Measurements from ENCODE around the gene SYNPO2. TPM values are rescaled to one million over a fixed set of nuclear protein-coding genes. Genes with fewer than 3 reads are reported as not detected.

Gene SYNPO2
- total RNA-seq, 1 experiment from 2014 or later = 0.28 TPM

DNA sequence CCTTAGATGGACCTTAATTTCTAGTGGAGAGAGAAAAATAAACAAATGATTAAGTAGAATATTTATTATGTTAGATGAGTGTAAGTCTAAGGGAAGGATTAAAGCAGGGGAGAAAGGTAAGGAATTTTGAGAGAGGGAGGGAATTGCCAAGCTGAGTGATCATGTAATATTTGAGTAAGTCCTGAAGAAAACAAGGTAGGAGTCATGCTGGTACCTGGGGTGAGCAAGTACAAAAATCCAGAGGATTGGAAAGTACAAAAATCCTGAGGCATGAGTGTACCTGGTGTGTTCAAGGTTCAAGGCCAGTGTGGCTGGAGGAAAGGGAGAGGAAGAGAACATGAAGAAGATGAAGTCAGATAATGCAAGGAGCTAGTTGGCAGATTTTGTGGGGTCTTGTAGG lies 159.8 kb downstream of the SYNPO2 start:
- in situ Hi-C loops (cut with HindIII; ENCODE audit: low pct_unique_long_range_greater_than_20kb, low sequenced_read_pairs) = no loop called here
- POLR2A ChIA-PET = no interaction called here
- intact Hi-C loops (cut with micrococcal nuclease; ENCODE audit: unreplicated experiment) = no loop called here
- ATAC-seq (no peak), DNase-seq (ENCODE audit: low read depth, low spot score) (no peak)
- CTCF ChIA-PET = no interaction called here
- Histone ChIP-seq H3K4me3 (ENCODE audit: low read depth in 2 of 2, low read length in 2 of 2) (no peak overlapping the region), H3K27me3 (ENCODE audit: control insufficient read depth, insufficient read depth, low read length) (no peaks in the 10 kb centered on the region), H3K27ac (ENCODE audit: low read length) (no peak overlapping the region), H3K9me3 (ENCODE audit: control insufficient read depth, insufficient read depth, low read depth, low read length) (no peaks in the 10 kb centered on the region), H3K4me1 (ENCODE audit: control insufficient read depth, insufficient read depth, low read length) (no peaks in the 10 kb centered on the region), H3K36me3 (ENCODE audit: control insufficient read depth, insufficient read depth, low read length) (no peaks in the 10 kb centered on the region)
- BruUV-seq (replicated peaks) = no TSS peak
- TF ChIP-seq, protein P1, sequence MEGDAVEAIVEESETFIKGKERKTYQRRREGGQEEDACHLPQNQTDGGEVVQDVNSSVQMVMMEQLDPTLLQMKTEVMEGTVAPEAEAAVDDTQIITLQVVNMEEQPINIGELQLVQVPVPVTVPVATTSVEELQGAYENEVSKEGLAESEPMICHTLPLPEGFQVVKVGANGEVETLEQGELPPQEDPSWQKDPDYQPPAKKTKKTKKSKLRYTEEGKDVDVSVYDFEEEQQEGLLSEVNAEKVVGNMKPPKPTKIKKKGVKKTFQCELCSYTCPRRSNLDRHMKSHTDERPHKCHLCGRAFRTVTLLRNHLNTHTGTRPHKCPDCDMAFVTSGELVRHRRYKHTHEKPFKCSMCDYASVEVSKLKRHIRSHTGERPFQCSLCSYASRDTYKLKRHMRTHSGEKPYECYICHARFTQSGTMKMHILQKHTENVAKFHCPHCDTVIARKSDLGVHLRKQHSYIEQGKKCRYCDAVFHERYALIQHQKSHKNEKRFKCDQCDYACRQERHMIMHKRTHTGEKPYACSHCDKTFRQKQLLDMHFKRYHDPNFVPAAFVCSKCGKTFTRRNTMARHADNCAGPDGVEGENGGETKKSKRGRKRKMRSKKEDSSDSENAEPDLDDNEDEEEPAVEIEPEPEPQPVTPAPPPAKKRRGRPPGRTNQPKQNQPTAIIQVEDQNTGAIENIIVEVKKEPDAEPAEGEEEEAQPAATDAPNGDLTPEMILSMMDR (IDR thresholded peaks at IDR 0.05) = no peak
- no peak for TF ChIP-seq TCF7L2 (IDR thresholded peaks at IDR 0.05; ENCODE audit: low read depth, low read length)
- TF ChIP-seq, protein P2, sequence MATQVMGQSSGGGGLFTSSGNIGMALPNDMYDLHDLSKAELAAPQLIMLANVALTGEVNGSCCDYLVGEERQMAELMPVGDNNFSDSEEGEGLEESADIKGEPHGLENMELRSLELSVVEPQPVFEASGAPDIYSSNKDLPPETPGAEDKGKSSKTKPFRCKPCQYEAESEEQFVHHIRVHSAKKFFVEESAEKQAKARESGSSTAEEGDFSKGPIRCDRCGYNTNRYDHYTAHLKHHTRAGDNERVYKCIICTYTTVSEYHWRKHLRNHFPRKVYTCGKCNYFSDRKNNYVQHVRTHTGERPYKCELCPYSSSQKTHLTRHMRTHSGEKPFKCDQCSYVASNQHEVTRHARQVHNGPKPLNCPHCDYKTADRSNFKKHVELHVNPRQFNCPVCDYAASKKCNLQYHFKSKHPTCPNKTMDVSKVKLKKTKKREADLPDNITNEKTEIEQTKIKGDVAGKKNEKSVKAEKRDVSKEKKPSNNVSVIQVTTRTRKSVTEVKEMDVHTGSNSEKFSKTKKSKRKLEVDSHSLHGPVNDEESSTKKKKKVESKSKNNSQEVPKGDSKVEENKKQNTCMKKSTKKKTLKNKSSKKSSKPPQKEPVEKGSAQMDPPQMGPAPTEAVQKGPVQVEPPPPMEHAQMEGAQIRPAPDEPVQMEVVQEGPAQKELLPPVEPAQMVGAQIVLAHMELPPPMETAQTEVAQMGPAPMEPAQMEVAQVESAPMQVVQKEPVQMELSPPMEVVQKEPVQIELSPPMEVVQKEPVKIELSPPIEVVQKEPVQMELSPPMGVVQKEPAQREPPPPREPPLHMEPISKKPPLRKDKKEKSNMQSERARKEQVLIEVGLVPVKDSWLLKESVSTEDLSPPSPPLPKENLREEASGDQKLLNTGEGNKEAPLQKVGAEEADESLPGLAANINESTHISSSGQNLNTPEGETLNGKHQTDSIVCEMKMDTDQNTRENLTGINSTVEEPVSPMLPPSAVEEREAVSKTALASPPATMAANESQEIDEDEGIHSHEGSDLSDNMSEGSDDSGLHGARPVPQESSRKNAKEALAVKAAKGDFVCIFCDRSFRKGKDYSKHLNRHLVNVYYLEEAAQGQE (IDR thresholded peaks at IDR 0.05; ENCODE audit: insufficient read depth in 1 of 2, low read depth in 2 of 2, low read length in 1 of 2) = no peak
- no peak for TF ChIP-seq POLR2AphosphoS5 (IDR thresholded peaks at IDR 0.05; ENCODE audit: low read depth, low read length)
- TF ChIP-seq SIN3A (IDR thresholded peaks at IDR 0.05; ENCODE audit: borderline replicate concordance, insufficient read depth, low read depth, low read length) = no peak

DNA sequence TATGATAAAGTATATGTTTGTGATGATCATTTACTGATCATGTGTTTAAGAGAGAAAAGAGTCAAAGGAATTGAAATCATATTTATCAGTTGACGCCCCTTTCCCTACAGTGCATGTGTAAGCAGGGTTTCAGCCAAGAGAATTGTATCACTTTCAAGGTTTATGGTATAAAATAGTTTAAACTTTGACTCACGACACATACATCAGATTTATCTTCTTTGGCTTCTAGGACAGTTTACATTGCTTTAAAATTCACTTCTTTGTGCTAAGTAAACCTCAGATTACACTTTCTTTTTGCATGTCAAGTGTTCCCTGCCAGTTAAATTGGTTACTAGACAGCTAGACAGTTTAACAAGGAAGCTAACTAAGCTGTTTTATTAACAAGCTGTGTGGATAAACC lies 160.7 kb downstream of the SYNPO2 start:
- TF ChIP-seq, protein P1 (IDR thresholded peaks at IDR 0.05) = no peak
- TF ChIP-seq POLR2AphosphoS5 (IDR thresholded peaks at IDR 0.05; ENCODE audit: low read depth, low read length) (no peak), TCF7L2 (IDR thresholded peaks at IDR 0.05; ENCODE audit: low read depth, low read length) (no peak), SIN3A (IDR thresholded peaks at IDR 0.05; ENCODE audit: borderline replicate concordance, insufficient read depth, low read depth, low read length) (no peak)
- TF ChIP-seq, protein P2 (IDR thresholded peaks at IDR 0.05; ENCODE audit: insufficient read depth in 1 of 2, low read depth in 2 of 2, low read length in 1 of 2) = no peak
- POLR2A ChIA-PET = no interaction called here
- ATAC-seq = no peak
- DNase-seq (ENCODE audit: low read depth, low spot score) = no peak
- CTCF ChIA-PET = no interaction called here
- Histone ChIP-seq H3K36me3 (ENCODE audit: control insufficient read depth, insufficient read depth, low read length) (no peaks in the 10 kb centered on the region), H3K4me1 (ENCODE audit: control insufficient read depth, insufficient read depth, low read length) (no peaks in the 10 kb centered on the region), H3K4me3 (ENCODE audit: low read depth in 2 of 2, low read length in 2 of 2) (no peak overlapping the region), H3K27me3 (ENCODE audit: control insufficient read depth, insufficient read depth, low read length) (no peaks in the 10 kb centered on the region), H3K9me3 (ENCODE audit: control insufficient read depth, insufficient read depth, low read depth, low read length) (no peaks in the 10 kb centered on the region), H3K27ac (ENCODE audit: low read length) (no peak overlapping the region)
- in situ Hi-C loops (cut with HindIII; ENCODE audit: low pct_unique_long_range_greater_than_20kb, low sequenced_read_pairs) = no loop called here
- BruUV-seq (replicated peaks) = no TSS peak
- intact Hi-C loops (cut with micrococcal nuclease; ENCODE audit: unreplicated experiment) = no loop called here
